K562 (cell line): Measurements from ENCODE around the gene PLAC9. TPM values are rescaled to one million over a fixed set of nuclear protein-coding genes. Genes with fewer than 3 reads are reported as not detected.

Experiments
- ATAC-seq: fragments of 200-7000 bp; cut with Tn5 transposase; 3 replicates; pipeline ENCODE4 v1.9.1; 2020; ENCODE audit warnings: moderate library complexity
- BruUV-seq: library from RNA; stranded (reverse); fragments of 400-500 nt; replicated peaks from 2 replicates; lab custom pipeline; 2021; lab: Mats Ljungman, UMichigan
- CTCF ChIA-PET: fragments of 300-600 bp; formaldehyde crosslinking; extraction: SDS; loops from one replicate; lab custom pipeline; 2021; ENCODE audit warnings: low intra/inter-chr PET ratio; lab: Yijun Ruan, JAX
- POLR2A ChIA-PET: fragments of 300-600, 350-650 bp; sonication (Branson Sonifier 250); formaldehyde crosslinking; extraction: SDS; loops from one replicate; lab custom pipeline; 2021; ENCODE audit warnings: antibody characterized with exemption, inconsistent platforms; lab: Yijun Ruan, JAX
- DNase-seq, 4 experiments: peaks; one replicate each; pipeline versions ENCODE4 v3.0.0 to v3.0.0-alpha.2; 2011 to 2018; ENCODE audit warnings: low spot score in 3 of 4, mixed read lengths in 3 of 4; ENCODE audit errors: extremely low read depth in 1 of 4
- FAIRE-seq: peaks from 2 replicates; lab custom pipeline; 2011; peaks lifted over from hg19 to GRCh38; lab: Jason Lieb, UNC
- H2AFZ ChIP-seq: 2 replicates; pipeline ENCODE4 v1.6.0; 2011; ENCODE audit warnings: low read depth, low read length, control low read depth, inconsistent platforms
- H3K27ac ChIP-seq: fragments of 200-600 bp; 3 replicates; pipeline ENCODE4 v1.8.0; 2011; ENCODE audit warnings: low read depth, mild to moderate bottlenecking, control low read depth, inconsistent platforms, low read length, moderate library complexity, mixed read lengths; ENCODE audit errors: extremely low read depth
- H3K27me3 ChIP-seq, 2 experiments: fragments of 300-600 bp in 1 of 2; 2 replicates in 1 of 2; 3 replicates in 1 of 2; pipeline versions ENCODE4 v1.6.0 to v1.8.0; 2011; ENCODE audit warnings: inconsistent platforms in 2 of 2, low read length in 2 of 2, mild to moderate bottlenecking in 1 of 2, mixed read lengths in 1 of 2, moderate library complexity in 1 of 2; ENCODE audit not compliant: control insufficient read depth in 2 of 2, insufficient read depth in 2 of 2
- H3K36me3 ChIP-seq: fragments of 300-600 bp; 3 replicates; pipeline ENCODE4 v1.8.0; 2011; ENCODE audit warnings: mild to moderate bottlenecking, low read length, inconsistent platforms; ENCODE audit not compliant: control insufficient read depth, insufficient read depth
- H3K4me1 ChIP-seq, 2 experiments: fragments of 200-600 bp in 1 of 2; replicated peaks in 1 of 2; 2 replicates in 1 of 2; 3 replicates in 1 of 2; pipeline versions ENCODE4 v1.5.1 to v1.8.0; 2011; ENCODE audit warnings: inconsistent platforms in 2 of 2, low read length in 2 of 2, mild to moderate bottlenecking in 1 of 2, mixed read lengths in 1 of 2, moderate library complexity in 1 of 2; ENCODE audit not compliant: control insufficient read depth in 2 of 2, insufficient read depth in 2 of 2
- H3K4me2 ChIP-seq: 2 replicates; pipeline ENCODE4 v1.6.1; 2011; ENCODE audit warnings: low read length, control low read depth, inconsistent platforms, mixed read lengths; ENCODE audit not compliant: insufficient read depth
- H3K4me3 ChIP-seq: fragments of 200-600 bp; sonication (generic), shearing (Covaris generic); 2 replicates; pipeline ENCODE4 v1.5.1; 2016; ENCODE audit warnings: control low read depth, inconsistent platforms
- H3K79me2 ChIP-seq: fragments of 200-600 bp; 3 replicates; pipeline ENCODE4 v1.8.0; 2011; ENCODE audit warnings: low read length, inconsistent platforms; ENCODE audit not compliant: control insufficient read depth, insufficient read depth
- H3K9ac ChIP-seq, 2 experiments: 2 replicates each; pipeline versions ENCODE4 v1.6.0 to v1.6.1; 2011; ENCODE audit warnings: low read depth in 2 of 2, low read length in 2 of 2, control low read depth in 1 of 2, inconsistent platforms in 1 of 2, mild to moderate bottlenecking in 1 of 2, mixed read lengths in 1 of 2; ENCODE audit not compliant: insufficient read depth in 1 of 2
- H3K9me1 ChIP-seq: one replicate; pipeline ENCODE4 v1.6.0; 2011; ENCODE audit warnings: inconsistent platforms, mild to moderate bottlenecking, low read length, moderate library complexity; ENCODE audit not compliant: control insufficient read depth, insufficient read depth
- H3K9me3 ChIP-seq: replicated peaks from 2 replicates; pipeline ENCODE4 v1.5.1; 2011; ENCODE audit warnings: low read depth, low read length, inconsistent platforms; ENCODE audit not compliant: control insufficient read depth, insufficient read depth
- H4K20me1 ChIP-seq: replicated peaks from 2 replicates; pipeline ENCODE4 v1.6.1; 2011; ENCODE audit warnings: low read length, inconsistent platforms, mixed read lengths; ENCODE audit not compliant: control insufficient read depth, insufficient read depth
- BCOR ChIP-seq: fragments of 450-650 bp; IDR thresholded peaks from 2 replicates; pipeline ENCODE4 v1.6.1; 2016
- HNRNPK ChIP-seq: fragments of 200-400 bp; formaldehyde crosslinking; IDR thresholded peaks from one replicate; pipeline ENCODE4 v1.6.1; 2018; ENCODE audit warnings: mild to moderate bottlenecking, low read depth, low read length; ENCODE audit not compliant: poor library complexity, severe bottlenecking
- POLR2H ChIP-seq: IDR thresholded peaks from 2 replicates; pipeline ENCODE4 v1.6.1; 2016; ENCODE audit warnings: missing genetic modification characterization, low read depth, mild to moderate bottlenecking, control low read depth, missing compliant biosample characterization, moderate library complexity
- SAFB ChIP-seq: fragments of 200-400 bp; formaldehyde crosslinking; IDR thresholded peaks from 2 replicates; pipeline ENCODE4 v1.6.1; 2017; ENCODE audit warnings: low read depth, low read length, borderline replicate concordance
- ZBTB7A ChIP-seq: IDR thresholded peaks from 2 replicates; pipeline ENCODE4 v1.6.1; 2011; ENCODE audit warnings: low read depth, mild to moderate bottlenecking, low read length, moderate library complexity, borderline replicate concordance; ENCODE audit not compliant: control insufficient read depth
- WGBS: fragments of 100-300 bp; shearing (Covaris generic); methylation state at CpG from one replicate; pipeline ENCODE4 v1.1.6; 2016; ENCODE audit warnings: low coverage, mixed read lengths; ENCODE audit not compliant: insufficient coverage; ENCODE audit errors: missing lambda C conversion rate; 5-methylcytosine and 5-hydroxymethylcytosine counted together
- in situ Hi-C: fragments of 300-500 bp; cut with MboI; formaldehyde crosslinking; loops from 4 replicates; pipeline ENCODE4 v1.15.0; 2018; ENCODE audit warnings: inconsistent platforms, mixed read lengths
- intact Hi-C: fragments of 100-400 bp; cut with micrococcal nuclease; formaldehyde crosslinking; loops from 2 replicates; pipeline ENCODE4 v1.14.2; 2022
- polyA plus RNA-seq, 8 experiments: library from polyadenylated mRNA; depleted of rRNA in 4 of 8; stranded (reverse) in 5 of 8; unstranded in 3 of 8; fragments of >200 nt; fragmentation: Nextera tagmentation in 2 of 8; fragmentation: Illumina TruSeq in 1 of 8; extraction: Ambion mirVana in 2 of 8; extraction: Trizol in 1 of 8; gene quantifications; 2 replicates each; pipeline versions ENCODE4 v1.2.1 to v1.2.3, GENCODE V29; 2011 to 2014; ENCODE audit warnings: inconsistent platforms in 1 of 8, missing spikeins in 1 of 8
- total RNA-seq, 7 experiments: library from RNA; depleted of rRNA in 6 of 7; stranded (reverse); fragments of >200 nt in 6 of 7; fragmentation: Illumina TruSeq in 2 of 7; extraction: Trizol in 2 of 7; gene quantifications; 2 replicates each; pipeline versions ENCODE4 v1.2.1 to v1.2.3, GENCODE V29; 2011 to 2021; ENCODE audit warnings: low replicate concordance in 1 of 7
- TF ChIP-seq, protein P1 (sequence below): fragments of 450-650 bp; IDR thresholded peaks from 2 replicates; pipeline ENCODE4 v1.6.1; 2018; ENCODE audit not compliant: partially characterized antibody

The PLAC9 gene
- total and polyA plus RNA-seq, 9 of the 15 experiments (the other 6 are each of a cell fraction or from before 2014, with no cell fraction given) = not detected

DNA sequence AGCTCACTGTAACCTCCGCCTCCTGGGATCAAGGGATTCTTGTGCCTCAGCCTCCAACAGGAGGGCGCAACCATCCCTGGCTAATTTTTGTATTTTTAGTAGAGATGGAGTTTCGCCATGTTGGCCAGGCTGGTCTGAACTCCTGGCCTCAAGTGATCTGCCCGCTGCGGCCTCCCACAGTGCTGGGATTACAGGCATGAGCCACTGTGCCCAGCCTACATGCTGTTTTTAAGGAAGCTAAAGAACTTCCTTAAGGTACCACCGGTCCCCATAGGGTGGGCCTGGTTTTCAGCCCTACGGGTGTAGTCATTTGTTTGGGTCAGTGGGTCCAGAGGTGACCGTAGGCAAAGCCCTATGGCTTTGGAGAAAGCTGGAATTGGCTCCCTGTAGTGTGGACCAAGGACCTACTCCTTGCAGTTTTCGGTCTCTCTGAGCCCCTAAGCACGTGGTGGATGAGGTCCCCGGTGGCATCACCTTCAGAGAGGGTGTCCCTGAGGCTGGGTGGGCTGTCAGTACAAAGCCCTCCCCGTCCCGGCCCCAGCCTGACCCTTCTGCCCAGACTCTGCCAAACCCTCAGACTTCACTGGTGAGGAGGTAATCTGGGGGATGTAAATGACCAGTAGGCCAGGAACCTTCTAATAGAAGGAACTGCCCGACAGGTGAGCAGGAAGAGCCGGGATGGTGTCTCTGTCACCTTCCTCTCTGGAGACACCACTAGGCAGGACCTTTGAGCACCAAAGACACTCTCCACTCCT, 42.3 kb downstream of the PLAC9 start:
- WGBS = 92% methylated on average over 14 of the region's 15 CpGs
- Histone ChIP-seq H3K36me3 (peaks cover 56% of the 10 kb centered on the region), H3K9me3 (no peaks in the 10 kb centered on the region), H3K4me3 (no peak overlapping the region), H3K9ac (0 out of 4 replicates have a peak overlapping the region, but pooled peaks of 1 of the 2 experiments have one; percentile 3), H3K27me3 (no peaks in the 10 kb centered on the region), H3K79me2 (peaks cover 34% of the 10 kb centered on the region), H4K20me1 (peaks cover 14% of the 10 kb centered on the region; the same call in 1 of the 2 replicates), H3K27ac (no peak overlapping the region), H3K9me1 (peaks cover 3% of the 10 kb centered on the region), H3K4me2 (no peak overlapping the region), H3K4me1 (peaks cover 0 to 3% of the 10 kb centered on the region in 2 experiments; a peak in 1 of 5 replicates), H2AFZ (no peak overlapping the region)
- BruUV-seq = no TSS peak
- ATAC-seq = no peak
- FAIRE-seq = no peak
- intact Hi-C loops (no loop called here), in situ Hi-C loops (no loop called here)
- ChIA-PET CTCF (no interaction called here), POLR2A (interaction anchor here (4.5 kb wide), 1 partner anchor 13 kb away, joined by 26 read pairs; no protein-coding TSS in a partner anchor)
- DNase-seq = no peak
- TF ChIP-seq BCOR (no peak), POLR2H (tag) (no peak), HNRNPK (no peak), ZBTB7A (no peak), SAFB (no peak)
- TF ChIP-seq, protein P1, sequence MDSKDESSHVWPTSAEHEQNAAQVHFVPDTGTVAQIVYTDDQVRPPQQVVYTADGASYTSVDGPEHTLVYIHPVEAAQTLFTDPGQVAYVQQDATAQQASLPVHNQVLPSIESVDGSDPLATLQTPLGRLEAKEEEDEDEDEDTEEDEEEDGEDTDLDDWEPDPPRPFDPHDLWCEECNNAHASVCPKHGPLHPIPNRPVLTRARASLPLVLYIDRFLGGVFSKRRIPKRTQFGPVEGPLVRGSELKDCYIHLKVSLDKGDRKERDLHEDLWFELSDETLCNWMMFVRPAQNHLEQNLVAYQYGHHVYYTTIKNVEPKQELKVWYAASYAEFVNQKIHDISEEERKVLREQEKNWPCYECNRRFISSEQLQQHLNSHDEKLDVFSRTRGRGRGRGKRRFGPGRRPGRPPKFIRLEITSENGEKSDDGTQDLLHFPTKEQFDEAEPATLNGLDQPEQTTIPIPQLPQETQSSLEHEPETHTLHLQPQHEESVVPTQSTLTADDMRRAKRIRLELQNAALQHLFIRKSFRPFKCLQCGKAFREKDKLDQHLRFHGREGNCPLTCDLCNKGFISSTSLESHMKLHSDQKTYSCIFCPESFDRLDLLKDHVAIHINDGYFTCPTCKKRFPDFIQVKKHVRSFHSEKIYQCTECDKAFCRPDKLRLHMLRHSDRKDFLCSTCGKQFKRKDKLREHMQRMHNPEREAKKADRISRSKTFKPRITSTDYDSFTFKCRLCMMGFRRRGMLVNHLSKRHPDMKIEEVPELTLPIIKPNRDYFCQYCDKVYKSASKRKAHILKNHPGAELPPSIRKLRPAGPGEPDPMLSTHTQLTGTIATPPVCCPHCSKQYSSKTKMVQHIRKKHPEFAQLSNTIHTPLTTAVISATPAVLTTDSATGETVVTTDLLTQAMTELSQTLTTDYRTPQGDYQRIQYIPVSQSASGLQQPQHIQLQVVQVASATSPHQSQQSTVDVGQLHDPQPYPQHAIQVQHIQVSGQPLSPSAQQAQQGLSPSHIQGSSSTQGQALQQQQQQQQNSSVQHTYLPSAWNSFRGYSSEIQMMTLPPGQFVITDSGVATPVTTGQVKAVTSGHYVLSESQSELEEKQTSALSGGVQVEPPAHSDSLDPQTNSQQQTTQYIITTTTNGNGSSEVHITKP = no peak
